Spleen (tissue), 11 donors: Measurements from ENCODE around the gene PTGIR. TPM values are rescaled to one million over a fixed set of nuclear protein-coding genes. Genes with fewer than 3 reads are reported as not detected.

Experiments
- DNase-seq: peaks from one replicate; pipeline ENCODE4 v3.0.0-alpha.2; 2020
- H3K27ac ChIP-seq, 8 donors: fragments of 200-600 bp; sonication (generic) in 7 of 8; 1 replicate in 4 of 8; 2 replicates in 4 of 8; pipeline versions ENCODE4 v1.5.0 to v1.8.0; 2016 to 2021; ENCODE audit warnings: inconsistent platforms in 4 of 8, mild to moderate bottlenecking in 4 of 8, moderate library complexity in 1 of 8
- H3K27me3 ChIP-seq, 7 donors: fragments of 200-600 bp; sonication (generic) in 6 of 7; replicated peaks in 1 of 7; 1 replicate in 4 of 7; 2 replicates in 3 of 7; pipeline versions ENCODE4 v1.5.0 to v1.8.0; 2016 to 2021; ENCODE audit warnings: inconsistent platforms in 3 of 7, mild to moderate bottlenecking in 1 of 7
- H3K36me3 ChIP-seq, 6 donors: fragments of 200-600 bp; sonication (generic) in 5 of 6; 1 replicate in 4 of 6; 2 replicates in 2 of 6; pipeline versions ENCODE4 v1.5.0 to v1.8.0; 2016 to 2021; ENCODE audit warnings: inconsistent platforms in 2 of 6
- H3K4me1 ChIP-seq, 6 donors: fragments of 200-600 bp; sonication (generic) in 5 of 6; 1 replicate in 3 of 6; 2 replicates in 3 of 6; pipeline versions ENCODE4 v1.5.0 to v1.8.0; 2016 to 2021; ENCODE audit warnings: inconsistent platforms in 3 of 6
- H3K4me3 ChIP-seq, 8 donors: fragments of 200-600 bp; sonication (generic) in 7 of 8; 1 replicate in 4 of 8; 2 replicates in 4 of 8; pipeline versions ENCODE4 v1.5.0 to v1.8.0; 2016 to 2021; ENCODE audit warnings: inconsistent platforms in 4 of 8, mild to moderate bottlenecking in 4 of 8, moderate library complexity in 2 of 8
- H3K9me3 ChIP-seq, 8 donors: fragments of 200-600 bp; sonication (generic) in 7 of 8; 1 replicate in 4 of 8; 2 replicates in 4 of 8; pipeline versions ENCODE4 v1.5.0 to v1.8.0; 2016 to 2021; ENCODE audit warnings: inconsistent platforms in 4 of 8
- CTCF ChIP-seq, 11 experiments: fragments of 200-600 bp in 7 of 11; fragments of 450-650 bp in 4 of 11; sonication (generic) in 4 of 11; IDR thresholded peaks in 8 of 11; conservative IDR thresholded peaks in 3 of 11; 1 replicate in 7 of 11; 2 replicates in 4 of 11; pipeline versions ENCODE4 v1.4.0 to v1.8.0; 2016 to 2021; ENCODE audit warnings: antibody characterized with exemption in 11 of 11, inconsistent platforms in 4 of 11, mild to moderate bottlenecking in 1 of 11
- POLR2A ChIP-seq, 3 donors: fragments of 450-650 bp; IDR thresholded peaks; one replicate each; pipeline ENCODE4 v1.5.1; 2017; ENCODE audit warnings: antibody characterized with exemption in 3 of 3, mild to moderate bottlenecking in 1 of 3
- POLR2AphosphoS5 ChIP-seq, 3 donors: sonication (generic); formaldehyde crosslinking; IDR thresholded peaks; one replicate each; pipeline ENCODE4 v1.5.1; 2017; ENCODE audit warnings: antibody characterized with exemption in 3 of 3
- whole genome bisulfite sequencing, 5 donors: extraction: QIAGEN DNeasy Blood & Tissue Kit in 3 of 5; methylation state at CpG; one replicate each; pipeline versions ENCODE4 v1.1.5 to v1.1.7; 2013 to 2018; 5-methylcytosine and 5-hydroxymethylcytosine counted together
- intact Hi-C: fragments of 100-400 bp; cut with DNase I; formaldehyde crosslinking; loops from one replicate; pipeline ENCODE4 v1.15.0; 2023; ENCODE audit warnings: low total_unique reads
- polyA plus RNA-seq, 3 donors: library from polyadenylated mRNA; stranded (reverse); fragments of 200-250 nt; gene quantifications; one replicate each; pipeline ENCODE4 v1.2.1, GENCODE V29; 2013
- total RNA-seq, 7 donors: library from RNA; depleted of rRNA in 3 of 7; stranded (reverse); fragments of >200 nt in 3 of 7; fragmentation: NEBNext Ultra II Directional in 4 of 7; extraction: Animal tissue kit (Norgen Biotek cat#: 25700) in 4 of 7; gene quantifications; one replicate each; pipeline versions ENCODE4 v1.1.0 to v1.2.1, GENCODE V29; 2016 to 2021
- donor health status: healthy with polysubstance abuse.
- donor health status: DM: no; HTN: no; CAD: no; lungs with moderate emphysema.
- donor health status: DM: no; HTN: no; CAD: no.
- donor health status: Bipolar disorder and iron deficiency.
- donor health status: healthy.
- donor health status: DM: no; HTN: no; CAD: no.
- donor health status: DM: yes; HTN: yes; CAD: no.

PTGIR gene
- total and polyA plus RNA-seq, 10 donors = 5.4 to 18.6 (median 7.9) TPM

DNA sequence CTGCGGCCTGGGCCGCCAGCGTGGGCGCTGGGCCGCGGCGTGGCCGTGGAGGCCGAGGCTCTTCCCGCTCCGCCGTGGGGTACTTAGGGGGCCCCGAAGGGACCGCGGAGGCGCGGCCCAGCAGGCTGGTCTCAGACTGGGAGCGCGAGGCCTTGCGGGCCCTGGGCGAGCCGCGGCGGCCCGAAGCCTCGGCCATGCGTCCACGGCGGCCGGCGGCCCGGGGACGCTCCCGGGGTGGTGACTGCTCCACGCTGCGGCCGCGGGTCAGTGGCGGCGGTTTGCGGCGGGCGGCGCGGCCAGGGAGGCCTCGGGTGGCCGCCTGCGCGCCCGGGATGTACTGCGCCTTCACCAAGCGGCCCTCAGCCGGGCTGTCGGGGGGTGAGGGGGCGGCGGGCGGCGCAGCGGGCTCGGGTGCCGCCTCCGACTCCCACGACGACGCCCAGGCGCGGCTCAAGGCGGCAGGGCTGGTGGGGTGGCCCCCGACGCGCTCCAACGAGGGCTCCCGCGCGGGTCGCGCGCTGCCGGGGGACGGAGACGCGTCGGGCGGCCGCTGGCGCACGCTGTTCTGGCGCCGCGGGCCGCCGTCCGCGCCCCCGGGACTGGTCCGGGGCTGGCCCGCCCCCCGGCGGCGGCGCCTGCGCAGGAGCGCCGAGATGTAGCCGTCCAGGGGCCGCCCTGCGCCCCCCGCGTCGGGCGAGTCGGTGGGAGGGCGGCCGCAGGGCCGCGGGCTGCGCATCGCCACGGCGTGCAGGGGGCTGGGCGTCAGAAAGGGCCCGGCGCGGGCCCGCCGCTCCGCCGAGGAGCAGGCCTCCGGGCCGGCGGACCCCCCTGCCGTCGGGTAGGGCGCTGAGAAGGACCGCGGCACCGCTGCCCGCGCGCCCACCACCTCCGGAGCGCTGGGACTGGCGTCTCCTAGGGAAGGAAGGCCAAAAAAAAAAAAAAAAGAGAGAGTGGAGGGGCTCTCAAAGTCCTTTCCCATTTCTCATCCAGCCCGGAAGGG, 24.4 kb upstream of the PTGIR start:
- peaks cover 0 to 13% (median 0%) of the 10 kb centered on the region in 6 donors for H3K36me3 ChIP-seq
- H3K4me3 ChIP-seq = peak overlapping the region in 1 of 8 donors; percentile 13
- peak overlapping the region in 1 of 8 donors; percentile 31 for H3K27ac ChIP-seq
- H3K4me1 ChIP-seq = peaks cover 0 to 17% (median 4%) of the 10 kb centered on the region in 6 donors
- 15 to 43% (median 28%) methylated on average over 36 to 144 of the region's 144 CpGs for WGBS, 5 donors
- peaks cover 0 to 26% (median 14%) of the 10 kb centered on the region in 8 donors for H3K9me3 ChIP-seq
- DNase-seq = no peak
- peaks cover 0 to 91% (median 31%) of the 10 kb centered on the region in 7 donors for H3K27me3 ChIP-seq
- intact Hi-C loops = no loop called here
- TF ChIP-seq POLR2A (IDR thresholded peaks at IDR 0.05) (no peak), CTCF (IDR thresholded peaks at IDR 0.05 in 8 of 11, conservative IDR thresholded peaks at IDR 0.05 in 3 of 11) (no peak), POLR2AphosphoS5 (IDR thresholded peaks at IDR 0.05) (no peak)

DNA sequence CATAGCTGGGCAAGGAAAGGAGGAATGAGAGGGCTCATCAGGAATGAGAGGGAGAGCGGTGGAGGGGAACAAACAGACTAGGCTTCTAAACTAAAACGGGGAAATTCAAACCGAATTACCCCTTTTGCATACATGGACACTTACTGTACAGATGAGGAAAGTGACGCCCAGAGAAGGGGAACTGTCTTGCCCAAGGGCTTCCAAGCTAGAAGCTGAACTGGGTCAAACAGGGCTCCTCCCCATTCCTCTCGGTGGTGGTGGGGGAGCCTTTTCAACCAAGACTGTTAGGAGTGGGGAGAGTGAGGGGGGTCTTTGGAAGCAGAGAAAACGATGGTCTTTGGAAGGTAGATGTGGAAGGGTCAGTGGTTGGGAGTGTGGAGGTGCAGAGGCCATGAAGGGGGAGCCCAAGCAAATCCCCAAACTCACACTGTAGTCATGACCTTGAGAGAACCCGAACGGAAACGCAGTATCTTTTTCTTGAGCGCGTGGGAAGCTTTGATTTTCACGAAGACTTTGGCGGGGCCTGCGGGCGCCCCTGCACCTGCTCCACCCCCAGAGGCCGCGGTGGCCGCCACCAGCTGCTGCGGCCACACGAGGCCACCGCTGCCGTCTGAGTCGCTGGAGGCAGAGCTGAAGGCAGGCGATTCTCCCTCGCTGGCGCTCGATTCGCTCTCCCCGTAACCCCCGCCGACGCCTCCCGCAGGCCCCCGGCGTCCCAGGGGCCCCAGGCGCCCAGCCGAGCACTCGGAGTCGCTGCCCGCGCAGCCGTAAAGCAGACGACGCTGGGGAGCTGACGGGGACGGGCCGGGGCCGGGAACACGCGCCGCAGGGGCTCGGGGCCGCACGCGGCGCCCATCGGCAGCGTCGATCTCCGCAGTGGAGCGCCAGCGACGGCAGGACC, 23.4 kb upstream of the PTGIR start:
- no peak for DNase-seq
- Histone ChIP-seq H3K9me3 (peaks cover 0 to 26% (median 14%) of the 10 kb centered on the region in 8 donors), H3K36me3 (peaks cover 0 to 13% (median 0%) of the 10 kb centered on the region in 6 donors), H3K4me1 (peaks cover 0 to 12% (median 4%) of the 10 kb centered on the region in 6 donors), H3K27me3 (peaks cover 0 to 81% (median 31%) of the 10 kb centered on the region in 7 donors), H3K4me3 (peak overlapping the region in 1 of 8 donors; percentile 13), H3K27ac (no peak overlapping the region)
- intact Hi-C loops = no loop called here
- TF ChIP-seq POLR2A (IDR thresholded peaks at IDR 0.05) = no peak
- TF ChIP-seq CTCF (IDR thresholded peaks at IDR 0.05 in 8 of 11, conservative IDR thresholded peaks at IDR 0.05 in 3 of 11) = no peak
- TF ChIP-seq POLR2AphosphoS5 (IDR thresholded peaks at IDR 0.05) = no peak
- 22 to 37% (median 32%) methylated on average over 15 to 63 of the region's 63 CpGs for WGBS, 5 donors

- intact Hi-C loops = no loop called here
- H3K36me3 ChIP-seq = peaks cover 0 to 13% (median 0%) of the 10 kb centered on the region in 6 donors
- no peak overlapping the region for H3K4me3 ChIP-seq
- no peak for DNase-seq
- TF ChIP-seq CTCF (IDR thresholded peaks at IDR 0.05 in 8 of 11, conservative IDR thresholded peaks at IDR 0.05 in 3 of 11) (no peak), POLR2AphosphoS5 (IDR thresholded peaks at IDR 0.05) (no peak), POLR2A (IDR thresholded peaks at IDR 0.05) (no peak)
- peaks cover 0 to 26% (median 14%) of the 10 kb centered on the region in 8 donors for H3K9me3 ChIP-seq
- peaks cover 0 to 12% (median 4%) of the 10 kb centered on the region in 6 donors for H3K4me1 ChIP-seq
- 68 to 85% (median 76%) methylated on average over 3 of the region's 3 CpGs for WGBS, 5 donors
- peaks cover 0 to 69% (median 31%) of the 10 kb centered on the region in 7 donors for H3K27me3 ChIP-seq
- H3K27ac ChIP-seq = no peak overlapping the region
Measured at GRCh38 chr19:46646402-46646801, 21.5 kb upstream of the PTGIR start.
